ENCODE results near the gene GABRG3.

Gene GABRG3

DNA sequence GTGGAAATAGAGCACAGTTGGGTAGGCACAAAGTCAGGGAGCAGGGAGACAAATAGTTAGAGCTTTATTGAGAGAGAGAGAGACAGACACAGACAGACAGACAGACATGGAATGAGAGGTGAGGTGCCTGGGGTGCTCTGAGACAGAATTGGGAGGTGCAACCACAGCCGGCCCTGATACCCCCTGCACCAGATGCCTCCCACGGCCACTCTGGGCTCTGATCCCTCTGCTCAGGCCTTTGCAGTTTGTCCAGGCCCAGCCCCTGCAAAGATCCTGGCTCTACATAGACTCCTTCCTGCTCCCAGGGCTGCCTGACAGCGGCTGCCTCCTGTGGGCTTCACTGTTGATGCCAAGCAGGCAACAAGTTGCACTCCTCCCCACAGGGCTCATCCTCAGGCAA lies 283.8 kb downstream of the GABRG3 start:
- no peak for DNase-seq

DNA sequence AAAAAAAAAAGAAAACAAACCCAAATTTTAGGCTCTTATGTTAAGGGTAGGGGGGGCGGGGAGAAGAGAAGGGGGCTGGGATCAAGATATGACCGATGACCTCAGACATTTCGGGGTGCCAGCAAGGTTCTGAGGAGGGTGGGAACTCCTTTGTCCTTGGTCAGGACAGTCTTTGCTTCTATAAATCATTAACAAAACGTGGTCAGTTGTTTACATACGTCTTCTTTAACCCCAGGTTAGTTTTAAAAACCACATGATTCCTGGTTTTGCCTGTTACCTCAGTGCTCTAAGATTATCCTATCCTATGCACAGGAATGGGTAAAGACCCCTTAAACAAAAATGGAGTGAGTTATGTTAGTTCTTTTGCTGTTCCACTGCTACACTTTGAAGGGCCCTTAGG lies 285.5 kb downstream of the GABRG3 start:
- DNase-seq = no peak

DNA sequence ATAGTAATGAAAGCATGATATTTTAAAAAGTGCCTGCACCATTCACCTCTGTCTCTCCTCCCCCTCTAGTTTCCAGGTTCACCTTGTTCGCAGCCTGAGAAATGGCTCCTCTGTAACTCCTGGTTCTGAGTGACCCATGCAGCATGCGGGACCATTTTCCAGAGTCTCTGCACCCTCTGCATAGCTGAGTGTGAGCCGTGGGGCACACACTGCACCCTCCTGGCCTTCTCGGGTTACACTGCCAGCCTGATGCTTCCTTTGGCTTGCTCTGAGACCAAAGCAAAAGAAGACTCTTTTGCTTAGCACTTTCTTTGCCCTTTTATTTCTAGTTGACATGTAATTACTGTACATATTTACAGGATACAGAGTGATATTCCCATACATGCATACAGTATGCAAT lies 287.3 kb downstream of the GABRG3 start:
- DNase-seq = no peak

DNA sequence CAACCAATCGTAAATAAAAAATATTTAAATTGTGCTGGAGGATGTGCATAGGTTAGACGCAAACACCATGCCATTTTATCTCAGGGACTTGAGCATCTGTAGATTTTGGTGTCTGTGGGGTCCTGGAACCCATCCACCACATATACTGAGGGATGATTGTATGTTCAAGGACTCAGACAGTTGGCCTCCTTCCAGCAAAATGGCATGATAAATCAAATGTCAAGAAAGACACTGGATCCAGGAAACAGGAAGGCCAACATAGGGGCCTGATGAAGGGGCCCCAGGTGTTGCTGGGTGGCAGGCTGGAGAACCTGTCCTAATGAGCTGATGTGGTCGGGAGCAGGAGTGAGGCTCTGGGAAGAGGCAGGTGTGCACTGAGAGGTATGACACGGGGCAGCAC lies 289.5 kb downstream of the GABRG3 start:
- no peak for DNase-seq

DNA sequence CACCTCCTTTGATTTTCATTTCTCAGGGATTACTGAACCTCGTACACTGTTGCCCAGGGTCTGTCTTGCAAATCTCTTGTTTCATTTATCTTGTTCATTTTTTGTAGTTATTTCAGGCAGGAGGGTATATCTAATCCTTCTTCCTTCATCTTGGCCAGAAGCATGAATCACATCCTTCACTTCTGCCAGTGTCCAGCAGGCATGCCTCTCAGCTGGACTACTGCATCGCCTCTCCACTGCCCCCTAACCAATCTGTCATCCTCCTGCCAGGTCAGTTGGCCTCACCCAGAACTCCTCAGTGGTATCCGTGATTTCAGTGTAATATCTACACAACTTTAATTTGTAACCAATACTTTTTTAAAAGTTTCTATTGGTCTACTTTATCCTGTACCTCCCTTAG lies 297.9 kb downstream of the GABRG3 start:
- DNase-seq = no peak

DNA sequence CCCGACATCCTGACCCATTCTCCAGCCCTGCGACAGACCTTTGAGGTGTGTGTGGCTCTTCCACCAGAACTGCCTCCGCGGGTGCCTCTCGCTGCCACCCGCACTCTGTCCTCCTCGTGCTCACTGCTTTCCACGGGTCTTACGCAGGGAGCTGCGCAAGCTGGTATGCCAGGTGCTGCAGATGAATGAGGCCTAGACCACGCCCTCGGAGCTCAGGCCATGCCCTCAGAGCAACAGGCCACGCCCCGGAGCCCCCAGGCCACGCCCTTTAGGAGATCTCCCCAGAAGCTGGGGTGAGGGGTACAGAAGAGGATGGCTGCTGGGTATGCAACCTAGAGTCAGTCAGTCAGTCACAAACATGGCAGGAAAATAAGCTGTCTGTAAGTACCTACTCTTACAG lies 300.3 kb downstream of the GABRG3 start:
- DNase-seq = no peak

DNA sequence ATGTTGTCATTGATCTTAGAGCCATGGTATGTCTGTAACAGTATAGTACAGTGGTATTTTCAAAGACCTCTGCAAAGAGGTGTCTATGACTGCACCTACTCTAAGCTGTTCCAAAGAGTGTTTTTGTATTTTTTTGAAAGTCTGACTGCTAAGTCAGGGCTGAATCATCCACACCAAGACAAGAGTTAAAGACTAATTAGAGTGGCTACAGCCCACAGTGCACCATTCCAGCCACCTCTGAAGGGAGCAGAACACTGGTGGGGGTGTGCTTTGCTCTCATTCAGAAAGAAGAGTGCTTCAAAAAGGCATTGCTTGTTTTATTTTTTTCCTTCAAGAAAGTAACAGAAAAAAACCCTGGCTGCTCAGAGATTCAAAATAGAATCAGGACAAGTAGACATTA lies 301.4 kb downstream of the GABRG3 start:
- DNase-seq = no peak

DNA sequence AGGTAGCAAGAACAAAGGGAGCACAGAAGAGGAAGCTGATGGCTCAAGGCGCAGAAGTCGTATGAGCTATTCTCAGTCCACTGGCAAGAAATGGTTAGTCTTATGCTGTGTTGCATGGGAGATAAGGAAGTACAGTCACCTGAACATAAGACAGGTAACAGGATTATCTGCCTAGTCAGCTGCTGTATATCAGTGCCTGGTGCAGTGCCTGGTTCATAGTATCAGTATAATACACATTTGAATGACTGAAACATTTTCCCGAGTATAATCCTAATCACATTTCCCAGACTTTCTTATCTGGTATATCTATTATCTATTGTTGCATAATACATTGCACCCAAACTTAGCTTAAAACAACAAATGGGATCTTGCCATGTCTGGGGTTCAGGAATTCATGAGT lies 302.5 kb downstream of the GABRG3 start:
- no peak for DNase-seq

DNA sequence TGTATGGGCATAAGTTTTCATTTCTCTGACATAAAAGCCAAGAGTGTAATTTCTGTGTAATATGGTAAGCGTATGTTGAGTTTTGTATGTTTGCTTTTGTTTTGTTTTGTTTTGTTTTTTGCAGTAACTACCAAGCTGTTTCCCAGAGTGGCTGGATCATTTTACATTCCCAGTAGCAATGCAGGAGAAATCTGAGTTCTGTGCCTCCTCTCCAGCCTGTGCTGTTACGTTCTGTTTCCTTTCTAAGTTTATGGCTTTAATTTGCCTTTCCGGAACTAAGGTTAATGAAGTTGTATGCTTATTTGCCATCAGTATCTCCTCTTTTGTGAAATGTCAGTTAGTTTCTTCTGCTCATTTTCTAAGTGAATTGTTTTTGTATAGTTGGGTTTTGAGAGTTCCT lies 307.8 kb downstream of the GABRG3 start:
- no peak for DNase-seq

DNA sequence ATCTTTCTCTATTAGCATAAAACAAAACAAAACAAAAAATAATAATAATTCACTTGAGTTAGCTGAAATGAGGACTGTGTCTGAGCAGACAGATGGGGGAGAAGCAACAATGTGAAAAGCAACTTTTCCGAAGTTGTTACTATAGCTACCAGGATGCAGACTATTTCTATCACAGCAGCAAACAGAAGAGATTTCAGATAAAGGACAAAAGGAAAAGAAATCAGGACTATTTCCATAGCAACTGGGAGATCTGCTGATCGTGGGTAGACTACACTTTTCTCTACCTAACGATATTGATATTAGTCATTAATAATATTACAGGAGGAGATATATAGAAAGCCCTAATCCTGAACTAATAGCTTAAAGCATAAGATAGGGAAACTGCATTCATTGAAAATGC lies 321.7 kb downstream of the GABRG3 start:
- DNase-seq = no peak

DNA sequence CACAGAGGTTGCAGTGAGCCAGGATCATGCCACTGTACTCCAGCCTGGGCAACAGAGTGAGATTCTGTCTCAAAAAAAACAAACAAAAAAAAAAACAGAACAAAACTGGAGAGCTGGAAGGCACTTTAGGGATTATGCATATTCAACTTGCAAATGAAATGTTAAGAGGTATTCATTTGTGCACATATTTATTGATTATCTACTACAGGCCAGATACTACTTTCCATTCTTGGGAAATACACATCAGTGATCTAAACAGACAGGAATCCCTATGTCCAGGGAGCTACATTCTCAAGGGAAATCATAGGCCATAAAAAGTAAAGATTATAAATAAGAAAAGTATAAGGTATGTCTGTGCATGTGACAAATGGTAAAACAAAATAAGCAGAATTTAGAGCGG lies 322.6 kb downstream of the GABRG3 start:
- DNase-seq = no peak

DNA sequence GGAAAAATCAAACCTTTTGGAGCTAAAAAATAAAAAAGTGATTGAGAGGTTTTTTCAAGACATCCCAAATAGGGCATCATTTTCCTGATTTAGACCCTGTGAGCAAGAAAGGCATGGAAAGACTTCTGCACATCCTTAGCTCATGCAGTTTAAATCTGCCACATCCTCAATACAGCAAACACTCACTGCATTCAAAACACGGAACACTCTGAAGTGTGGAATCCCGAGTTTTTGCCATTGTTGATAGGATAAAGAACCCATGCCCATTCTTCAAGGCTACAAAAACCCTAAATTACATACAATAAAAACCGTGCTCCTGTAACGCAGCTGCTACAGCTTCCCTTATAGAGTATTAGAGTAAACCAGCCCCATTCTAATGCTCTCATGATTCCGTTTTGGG lies 346.8 kb downstream of the GABRG3 start:
- no peak for DNase-seq

DNA sequence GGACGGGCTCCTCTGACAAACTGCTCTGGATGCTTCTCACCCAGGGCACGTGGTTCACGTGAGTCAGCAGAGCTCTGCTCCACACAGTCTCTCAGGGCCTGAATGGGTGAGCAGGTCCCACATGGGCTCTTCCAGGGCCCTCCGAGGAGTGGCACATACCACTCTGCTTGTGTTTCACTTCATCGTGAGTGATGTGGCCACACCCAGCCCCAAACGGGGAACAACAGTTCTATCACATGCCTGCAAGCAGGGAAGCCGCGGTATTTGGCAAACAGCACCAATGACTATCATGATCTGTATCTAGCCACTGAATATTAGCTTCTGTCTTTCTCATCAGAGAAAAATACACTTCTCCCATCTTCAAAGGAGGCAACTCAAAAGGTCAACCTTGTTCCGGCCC lies 352.8 kb downstream of the GABRG3 start:
- no peak for DNase-seq

DNA sequence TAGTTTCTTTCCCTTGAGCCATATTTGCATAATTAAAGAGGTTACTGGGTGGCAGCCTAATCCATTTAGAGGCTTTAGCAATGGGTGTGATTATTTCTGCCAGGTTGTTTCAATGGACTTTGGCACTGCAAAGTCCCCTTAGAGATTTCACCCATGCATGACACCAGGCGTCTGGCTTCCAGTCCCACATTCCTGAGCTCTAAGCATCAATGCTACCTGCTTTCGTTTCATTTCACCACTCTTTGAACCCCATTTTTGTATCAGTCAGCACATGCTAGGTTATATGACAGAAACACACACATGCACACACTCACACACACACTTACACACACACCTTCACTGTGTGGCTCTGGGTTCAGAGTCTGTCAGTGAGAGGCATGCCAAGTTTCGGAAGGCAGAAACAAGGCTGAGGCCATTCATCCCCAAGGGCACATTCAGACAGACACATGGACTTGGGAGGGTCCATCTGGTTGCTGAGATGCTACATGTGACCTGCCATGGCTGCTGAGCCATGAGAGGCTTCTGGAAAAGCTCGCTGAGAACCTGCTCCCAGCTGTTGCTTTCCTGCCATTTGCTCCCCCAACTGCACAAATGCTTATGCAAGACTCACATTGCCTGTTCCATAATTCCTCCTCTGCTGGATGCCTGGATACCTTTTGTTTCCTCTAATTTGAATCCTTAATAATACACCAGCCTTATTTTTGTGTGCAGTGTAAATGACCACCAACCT lies 354.1 kb downstream of the GABRG3 start:
- DNase-seq = no peak

DNA sequence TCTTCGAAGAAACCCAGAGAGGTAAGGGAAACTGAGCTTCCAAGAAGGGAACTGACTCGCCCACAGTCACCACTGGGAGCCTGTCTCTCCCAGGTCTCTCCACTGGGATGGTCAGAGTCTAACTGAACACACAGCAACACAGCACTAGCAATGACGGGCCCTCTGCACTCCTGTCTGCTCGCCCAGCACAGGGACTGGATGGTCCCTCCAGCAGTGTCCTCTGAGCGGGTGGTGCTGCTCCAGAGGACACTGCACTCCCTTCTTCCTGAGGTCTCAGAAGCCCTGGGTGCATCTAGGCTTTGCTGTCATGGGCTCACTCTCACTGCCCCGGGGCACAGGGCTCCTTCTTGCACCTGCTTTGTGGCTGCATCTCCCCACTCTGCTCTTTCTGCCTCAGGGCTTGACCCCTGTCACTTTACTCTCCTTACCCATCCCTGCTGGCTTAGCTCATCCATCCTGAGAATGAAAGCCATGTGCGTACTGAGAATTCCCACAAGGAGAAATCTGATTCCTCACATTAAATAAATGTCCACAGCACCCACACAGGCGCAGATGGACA lies 356.6 kb downstream of the GABRG3 start:
- no peak for DNase-seq

DNA sequence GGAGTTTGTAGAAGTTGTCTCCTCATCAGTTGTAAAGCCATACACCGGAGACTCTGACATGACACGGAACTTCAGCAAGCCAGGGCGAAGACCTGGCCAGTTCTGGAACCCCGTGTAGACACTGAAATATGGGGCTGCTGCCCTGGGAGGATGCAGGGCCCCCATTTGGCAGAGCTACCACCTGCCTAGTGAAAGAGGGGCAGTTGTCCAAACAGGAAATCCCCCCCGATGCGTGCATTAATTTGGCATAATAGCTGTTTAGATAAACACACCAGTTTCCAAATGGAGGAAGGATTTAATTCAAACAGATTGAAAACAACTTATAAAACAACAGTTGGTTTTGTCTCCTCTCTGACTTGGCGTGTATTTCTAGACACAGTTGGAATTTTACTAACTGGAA lies 357.2 kb downstream of the GABRG3 start:
- DNase-seq = no peak

DNA sequence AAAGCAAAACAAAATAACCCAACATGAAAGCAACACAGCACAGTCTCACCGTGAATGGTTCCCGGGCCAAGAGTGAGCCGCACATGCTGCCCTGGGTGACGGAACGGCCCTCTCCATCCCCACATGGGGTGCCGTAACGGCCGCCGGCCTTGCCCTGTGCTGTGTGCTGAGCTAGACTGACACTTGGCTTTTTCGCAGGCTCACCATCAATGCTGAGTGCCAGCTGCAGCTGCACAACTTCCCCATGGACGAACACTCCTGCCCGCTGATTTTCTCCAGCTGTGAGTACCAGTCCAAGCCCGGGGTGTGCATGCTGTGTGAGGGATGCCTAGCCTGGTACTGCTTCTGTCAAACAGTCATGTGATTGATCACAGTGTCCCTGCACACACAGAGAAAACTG lies 357.6 kb downstream of the GABRG3 start:
- DNase-seq = no peak

DNA sequence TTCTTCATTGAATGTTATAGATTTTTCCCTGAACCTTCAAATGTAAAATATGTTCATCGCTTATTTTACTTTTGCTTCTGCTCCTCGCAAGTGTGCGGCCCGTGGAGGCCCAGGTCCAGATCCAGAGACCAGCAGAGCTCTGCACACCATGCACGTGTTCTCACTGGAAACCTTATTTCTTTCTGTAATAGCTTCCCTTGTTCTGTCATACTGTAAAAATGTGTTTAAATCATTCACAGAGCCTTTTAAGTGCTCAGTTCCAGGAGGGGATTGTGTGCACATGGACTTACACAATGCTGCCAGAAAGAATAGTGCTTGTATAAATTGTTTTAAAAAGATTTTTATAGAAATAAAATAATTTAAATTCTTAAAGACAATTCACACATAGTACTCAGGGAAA lies 359.3 kb downstream of the GABRG3 start:
- no peak for DNase-seq

DNA sequence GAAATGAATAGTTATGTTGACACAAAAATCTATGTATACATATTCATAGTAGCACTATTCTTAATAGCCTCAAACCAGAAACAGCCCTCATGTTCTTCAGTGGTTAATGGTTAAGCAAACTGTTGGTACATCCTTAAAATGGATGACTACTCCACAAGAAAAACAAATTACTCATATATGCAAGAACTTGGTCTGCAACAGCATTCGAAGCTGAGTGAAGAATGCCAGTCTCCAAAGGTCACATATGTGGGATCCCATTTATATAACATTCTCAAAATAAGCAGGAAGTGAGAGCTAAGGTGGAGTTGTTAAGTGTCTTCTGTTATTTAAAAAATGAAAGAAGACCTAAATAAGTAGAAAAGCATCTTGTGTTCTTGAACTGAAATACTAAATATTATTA lies 365.7 kb downstream of the GABRG3 start:
- no peak for DNase-seq

DNA sequence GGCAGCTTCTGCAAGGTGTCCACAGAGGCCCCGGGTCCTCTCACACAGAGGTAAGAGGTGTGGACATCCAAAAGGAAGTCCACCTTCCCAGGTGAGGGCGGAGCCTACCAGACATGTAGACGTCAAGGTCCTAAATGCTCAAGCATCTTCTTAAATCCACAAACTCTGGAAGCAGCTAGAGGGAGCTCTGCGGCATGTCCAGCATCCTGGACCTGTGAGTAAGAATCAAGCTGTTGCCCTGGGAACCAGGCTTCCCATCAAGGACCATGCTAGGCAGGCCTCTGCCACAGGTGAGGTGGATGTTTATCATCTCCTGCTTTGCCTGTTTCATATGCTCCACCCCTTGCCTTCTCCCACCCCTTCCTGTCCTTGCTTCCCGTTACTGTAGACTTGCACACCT lies 368.2 kb downstream of the GABRG3 start:
- DNase-seq = no peak

DNA sequence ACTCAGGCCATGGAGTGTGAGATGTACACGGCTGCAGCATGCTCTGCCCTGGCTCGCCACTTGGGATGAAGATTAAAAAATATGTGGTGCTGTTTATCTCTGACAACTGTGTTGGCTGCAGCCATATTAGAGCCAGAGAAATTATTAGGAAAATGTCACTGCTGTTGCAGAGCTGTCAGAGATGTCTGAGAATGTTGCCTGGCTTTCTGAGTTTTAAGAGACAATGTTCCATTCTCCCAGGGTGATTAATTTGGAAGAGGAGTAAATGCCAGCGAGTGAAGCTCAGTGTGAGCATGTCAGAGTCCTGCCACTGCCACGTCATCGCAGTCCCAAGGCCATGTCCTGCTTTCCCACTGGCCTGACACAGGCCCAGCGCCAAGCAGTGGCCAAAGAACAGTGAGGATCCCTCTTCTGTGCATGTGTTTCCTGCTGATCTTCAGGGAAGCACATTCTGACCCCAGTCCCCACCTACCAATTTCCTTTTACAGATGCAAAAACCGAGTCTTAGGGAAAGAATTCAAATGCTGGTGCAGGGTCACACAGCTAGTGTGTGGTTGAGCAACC lies 370.9 kb downstream of the GABRG3 start:
- no peak for DNase-seq

DNA sequence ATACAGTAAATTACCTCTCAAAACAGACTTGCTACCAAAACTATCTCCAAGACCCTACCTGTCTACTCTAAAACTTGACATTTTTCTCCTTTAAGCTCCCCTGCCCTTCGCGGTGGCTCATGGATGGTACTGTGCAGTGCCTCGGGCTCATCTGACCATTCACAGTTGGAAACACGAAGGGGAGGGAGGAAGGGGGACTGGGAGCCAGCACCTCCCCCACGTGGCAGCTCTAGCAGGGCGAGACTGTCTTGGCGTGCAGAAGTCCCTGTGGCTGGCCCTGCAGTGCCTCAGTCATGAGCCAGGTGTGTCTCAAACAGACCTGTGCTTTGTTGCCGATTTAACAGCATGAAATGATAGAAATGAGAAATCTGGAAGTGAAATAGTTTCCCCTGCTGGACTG lies 372.0 kb downstream of the GABRG3 start:
- no peak for DNase-seq

DNA sequence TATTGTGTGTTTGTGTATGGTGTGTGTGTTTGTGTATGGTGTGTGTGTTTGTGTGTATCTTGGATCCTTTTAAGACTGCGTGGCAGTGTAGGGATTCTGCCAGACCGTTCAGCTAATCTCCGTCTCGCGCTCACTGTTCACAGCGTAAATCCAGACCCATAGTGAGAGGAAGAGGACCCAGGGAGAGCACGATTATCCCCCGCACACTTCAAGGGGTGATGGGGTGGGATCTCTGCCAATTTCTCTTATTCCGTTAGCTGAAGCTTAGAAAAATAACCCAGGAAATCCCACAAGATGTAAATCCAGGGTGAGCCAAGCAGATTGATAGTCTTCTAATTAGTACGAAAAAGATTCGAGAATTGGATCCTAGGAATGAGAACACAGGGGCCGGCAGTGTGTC lies 381.2 kb downstream of the GABRG3 start:
- DNase-seq = no peak

DNA sequence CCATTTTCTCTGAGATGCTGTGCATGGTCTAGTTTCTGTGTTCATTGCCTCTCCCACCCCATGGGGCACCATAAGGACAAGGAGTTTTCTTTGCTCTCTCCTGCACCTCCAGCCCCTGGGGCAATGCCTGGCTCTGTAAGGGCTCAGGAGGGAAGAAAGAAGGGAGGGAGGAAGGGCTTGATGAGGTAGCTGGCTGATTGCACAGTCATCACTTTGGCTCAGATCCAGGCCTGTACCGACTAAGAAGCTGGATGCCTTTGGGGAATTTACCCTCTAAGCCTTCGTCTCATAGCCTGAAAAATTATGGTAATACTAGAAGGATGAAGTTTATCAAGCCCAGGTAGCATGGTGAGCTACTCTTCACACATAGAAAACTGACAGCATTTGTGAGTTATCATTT lies 382.9 kb downstream of the GABRG3 start:
- DNase-seq = no peak
